HG02870 (cell line): ENCODE data around the gene TSSC4.
"Not testable (repeated sequence)": the region's sequence is repeated elsewhere in the genome, so short reads cannot be mapped to it uniquely, and the experiment has no call there.

ENCODE experiments used
- ATAC-seq: cut with Tn5 transposase; IDR thresholded peaks from one replicate; pipeline ENCODE4 v1.9.1; 2021; ENCODE audit warnings: mild to moderate bottlenecking, moderate library complexity; ENCODE audit not compliant: unreplicated experiment

The TSSC4 gene

DNA sequence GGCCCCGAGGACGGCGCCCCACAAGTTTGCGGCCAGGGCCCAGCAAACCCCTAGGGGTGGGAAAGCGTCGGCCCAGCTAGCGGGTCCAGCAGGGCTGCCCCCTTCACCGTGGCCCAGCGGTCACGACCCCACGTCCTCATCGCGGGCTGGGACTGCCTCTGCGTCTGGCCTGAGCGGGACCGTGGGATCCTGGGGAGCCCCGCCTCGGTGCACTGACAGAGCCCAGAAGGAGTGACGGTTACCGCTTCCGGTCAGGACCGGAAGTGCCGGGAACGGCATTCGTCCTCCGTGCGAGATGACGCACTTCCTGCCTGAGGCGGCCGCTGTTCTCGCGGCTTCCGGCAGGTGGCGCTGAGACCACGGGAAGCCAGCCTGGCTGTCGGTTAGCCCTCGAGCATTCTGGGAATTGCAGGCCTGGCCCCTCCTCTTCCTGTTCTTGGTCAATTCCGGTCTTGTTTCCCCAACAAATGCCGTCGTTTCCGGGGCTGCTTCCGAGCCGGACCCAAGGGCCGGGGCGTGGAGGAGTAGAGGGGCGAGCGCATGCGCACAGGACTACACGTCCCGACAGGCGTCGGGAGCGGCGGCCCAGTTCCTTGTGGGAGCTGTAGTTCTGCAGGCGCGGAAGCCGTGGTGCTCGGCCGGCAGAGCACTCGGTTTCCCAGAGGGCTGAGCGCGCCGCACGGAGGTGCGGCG is at the start of gene TSSC4:
Gene TSSC4 (plus strand): TSS at position 682 of the 693 bp plus-strand sequence. CDS start 1,884 bp downstream, outside the sequence.
- peak; percentile 89 for ATAC-seq

DNA sequence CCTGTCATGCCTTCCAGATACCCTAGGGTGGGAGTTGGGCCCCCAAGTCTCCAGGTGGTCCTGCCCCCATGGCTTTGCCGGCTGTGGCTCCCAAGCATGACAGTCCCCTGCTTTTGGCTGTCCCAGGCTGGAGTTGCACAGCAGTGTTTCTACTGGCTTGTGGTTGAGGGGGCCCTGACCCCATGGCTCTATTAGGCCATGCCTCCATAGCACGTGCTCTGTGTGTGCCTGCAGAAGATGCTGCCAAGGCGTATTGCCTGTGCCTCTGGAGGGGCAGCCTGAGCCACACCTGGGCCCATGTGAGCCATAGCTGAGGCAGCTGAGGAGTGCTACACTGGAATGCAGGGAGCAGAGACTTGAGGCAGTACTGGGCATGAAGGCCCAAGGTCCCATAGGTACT is 48.8 kb upstream of the TSSC4 start:
- ATAC-seq = no peak

DNA sequence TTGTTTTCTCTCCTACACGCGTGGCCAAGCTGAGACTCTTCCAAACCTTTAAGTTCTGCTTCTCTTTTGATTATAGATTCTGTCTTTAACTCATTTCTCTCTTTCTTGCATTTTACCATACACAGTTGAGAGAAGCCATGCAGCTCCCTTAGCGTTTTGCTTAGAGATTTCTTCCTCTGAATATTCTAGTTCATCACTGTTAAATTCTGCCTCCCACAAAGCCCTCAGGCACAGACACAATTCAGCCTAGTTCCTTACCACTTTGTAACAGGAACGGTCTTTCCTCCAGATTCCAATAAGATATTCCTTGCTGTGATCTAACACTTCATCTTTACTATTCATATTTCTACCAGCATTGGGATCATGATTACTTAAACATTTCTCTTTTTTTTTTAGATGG is 48.1 kb upstream of the TSSC4 start:
- no peak for ATAC-seq

DNA sequence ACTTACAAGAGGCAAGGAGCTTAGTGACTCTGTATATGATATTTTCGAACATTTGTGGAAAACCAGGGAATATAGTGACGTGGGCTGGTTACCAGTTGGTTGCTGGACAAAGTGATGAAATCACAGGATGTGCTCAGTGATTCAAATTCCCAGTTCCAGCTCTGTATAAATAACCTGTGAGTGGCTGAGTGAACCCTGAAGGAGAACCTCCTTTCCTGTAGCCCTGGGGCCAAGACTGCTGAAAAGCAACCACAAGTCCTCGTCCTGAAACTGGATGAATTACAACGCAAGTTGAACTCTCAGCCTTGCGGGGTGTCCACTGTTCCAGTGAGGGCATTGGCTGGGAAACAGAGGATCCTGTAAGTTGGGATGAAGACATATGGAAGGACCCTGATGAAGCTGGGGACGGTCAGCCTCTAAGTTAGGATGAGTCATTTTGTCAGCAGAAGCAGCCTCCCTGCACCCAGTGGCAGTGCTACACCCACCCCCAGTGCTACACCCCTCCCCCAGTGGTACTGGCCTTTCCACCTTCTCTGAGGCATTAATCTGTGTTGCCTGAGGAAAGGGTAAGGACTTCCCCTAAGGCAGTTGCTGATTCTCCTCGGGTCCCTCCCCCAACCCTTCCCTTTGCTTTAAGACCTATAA is 45.4 kb upstream of the TSSC4 start:
- no peak for ATAC-seq

GRCh38 chr11:2357246-2357645 is 43.3 kb upstream of the TSSC4 start:
- ATAC-seq = no peak

GRCh38 chr11:2357651-2358050 is 42.9 kb upstream of the TSSC4 start:
- ATAC-seq = not testable (repeated sequence)

- no peak for ATAC-seq
Observed at GRCh38 chr11:2358754-2359442, 41.7 kb upstream of the TSSC4 start.

GRCh38 chr11:2359557-2359956 is 41.0 kb upstream of the TSSC4 start:
- ATAC-seq = no peak

DNA sequence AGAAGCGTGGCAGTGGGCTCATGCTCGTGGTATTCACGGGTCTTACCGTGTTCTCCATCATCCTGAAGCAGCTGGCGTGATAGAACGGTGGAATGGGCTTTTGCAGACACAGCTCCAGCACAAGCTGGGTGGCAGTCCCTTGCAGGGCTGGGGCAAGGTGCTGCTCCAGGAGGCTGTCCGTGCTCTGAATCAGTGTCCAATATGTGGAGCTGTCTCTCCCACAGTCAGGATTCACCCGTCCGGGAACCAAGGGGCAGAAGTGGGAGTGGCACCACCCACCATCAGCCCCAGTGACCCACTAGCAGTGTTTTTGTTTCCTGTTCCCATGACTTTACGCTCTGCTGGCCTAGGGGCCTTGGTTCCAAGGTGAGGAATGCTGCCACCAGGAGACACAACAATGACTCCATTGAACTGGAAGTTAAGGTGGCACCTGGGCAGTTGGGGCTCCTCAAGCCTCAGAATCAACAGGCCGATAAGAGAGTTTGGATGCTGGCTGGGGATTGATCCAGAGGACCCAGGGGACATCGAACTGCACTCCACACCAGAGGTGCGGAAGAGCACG is 40.4 kb upstream of the TSSC4 start:
- ATAC-seq = no peak

GRCh38 chr11:2361565-2361964 is 39.0 kb upstream of the TSSC4 start:
- ATAC-seq = no peak

DNA sequence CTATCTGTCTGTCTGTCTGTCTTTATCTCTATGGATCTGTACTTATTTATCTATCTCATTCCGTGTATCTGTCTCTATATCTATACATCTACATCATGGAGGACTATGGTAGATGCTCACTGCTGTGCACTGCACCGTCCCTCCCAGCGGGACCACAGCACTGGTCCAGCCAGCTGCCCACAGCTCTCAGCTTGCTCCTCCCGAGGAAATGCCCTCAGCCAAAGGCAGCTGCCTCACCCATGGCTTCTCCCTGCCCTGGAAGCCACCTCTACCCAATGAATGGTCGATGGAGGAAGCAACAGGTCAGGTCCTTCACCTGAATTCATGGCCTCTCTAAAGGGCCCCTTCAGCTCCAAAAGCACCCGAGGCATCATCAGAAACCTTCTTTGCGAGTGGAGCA is 38.1 kb upstream of the TSSC4 start:
- no peak for ATAC-seq

DNA sequence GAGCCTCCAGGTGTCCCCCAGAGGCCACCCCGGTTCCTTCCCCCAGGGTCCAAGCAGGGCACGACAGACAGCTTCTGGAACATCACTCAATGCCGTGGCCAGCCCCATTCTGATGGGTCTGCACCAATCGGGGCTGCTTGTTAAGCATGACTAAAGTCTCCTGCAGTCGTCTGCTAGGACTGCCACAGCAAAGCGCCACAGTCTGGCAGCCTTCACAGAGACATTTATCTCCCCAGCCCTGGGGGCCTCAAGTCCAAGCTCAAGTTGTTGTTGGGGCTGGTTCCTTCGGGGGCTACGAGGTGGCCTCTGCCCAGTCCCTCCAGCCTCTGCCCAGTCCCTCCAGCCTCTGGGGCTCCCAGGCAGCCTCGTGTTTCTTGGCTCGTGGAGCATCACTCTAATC is 37.4 kb upstream of the TSSC4 start:
- no peak for ATAC-seq

- no peak for ATAC-seq
Observed at GRCh38 chr11:2363577-2364370, 36.8 kb upstream of the TSSC4 start.

GRCh38 chr11:2364386-2364785 is 36.2 kb upstream of the TSSC4 start:
- ATAC-seq = not testable (repeated sequence)

- no peak for ATAC-seq
Observed at GRCh38 chr11:2365571-2366210, 34.9 kb upstream of the TSSC4 start.

- no peak for ATAC-seq
Observed at GRCh38 chr11:2366276-2366675, 34.3 kb upstream of the TSSC4 start.

- ATAC-seq = no peak
Observed at GRCh38 chr11:2366733-2367132, 33.8 kb upstream of the TSSC4 start.

DNA sequence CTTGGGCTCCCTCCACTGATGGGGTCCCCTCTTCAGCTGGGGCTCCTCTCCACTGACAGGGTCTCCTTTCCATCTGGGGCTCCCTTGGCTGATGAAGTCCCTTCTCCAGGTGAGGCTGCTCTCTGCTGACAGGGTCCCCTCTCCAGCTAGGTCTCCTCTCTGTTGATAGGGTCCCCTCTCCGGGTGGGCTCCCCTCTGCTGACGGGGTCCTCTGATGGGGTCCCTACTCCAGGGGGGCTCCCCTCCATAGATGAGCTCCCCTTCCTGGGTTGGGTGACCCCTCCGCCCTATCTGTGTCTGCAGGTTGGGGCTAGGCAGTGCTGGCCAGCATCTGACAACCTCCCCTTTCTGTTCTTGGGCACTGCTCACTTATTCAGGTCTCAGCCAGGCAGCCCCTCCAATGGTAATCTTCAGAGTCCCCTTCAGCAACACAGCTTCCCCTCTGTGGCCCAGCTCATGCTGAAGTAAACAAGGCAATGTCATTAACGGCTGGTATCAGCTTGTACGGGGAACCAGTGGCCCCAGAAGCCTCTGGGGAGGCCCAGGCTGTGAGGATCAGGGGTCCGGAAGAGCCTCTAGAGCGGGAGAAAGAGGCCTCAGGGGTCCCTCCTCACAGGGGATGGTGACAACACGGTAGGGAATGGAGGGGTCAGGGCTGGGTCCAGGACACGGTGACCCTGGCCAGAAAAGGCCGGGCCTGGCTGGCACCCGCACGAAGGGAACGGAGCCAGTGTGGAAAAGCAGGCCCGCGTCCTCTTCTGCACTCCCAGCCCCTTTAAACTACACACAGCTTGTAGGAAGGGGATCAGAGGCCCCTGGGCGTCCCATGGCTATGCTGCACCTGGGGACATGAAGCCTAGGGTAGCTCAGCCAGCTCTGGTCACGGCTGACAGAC is 33.0 kb upstream of the TSSC4 start:
- no peak for ATAC-seq

GRCh38 chr11:2368178-2368850 is 32.2 kb upstream of the TSSC4 start:
- ATAC-seq = no peak
